ENCODE data around the gene ABLIM2. TPM values are rescaled to one million over a fixed set of nuclear protein-coding genes. Genes with fewer than 3 reads are reported as not detected.
A peak's percentile ranks its signal among the peaks of the same experiment; 100 is the strongest.

ABLIM2 gene
- total RNA-seq, 2 donors from 2014 or later: 6.0 to 20.8 TPM

GRCh38 chr4:7933651-7934510 lies 224.7 kb downstream of the ABLIM2 start:
- TF ChIP-seq, protein P1, sequence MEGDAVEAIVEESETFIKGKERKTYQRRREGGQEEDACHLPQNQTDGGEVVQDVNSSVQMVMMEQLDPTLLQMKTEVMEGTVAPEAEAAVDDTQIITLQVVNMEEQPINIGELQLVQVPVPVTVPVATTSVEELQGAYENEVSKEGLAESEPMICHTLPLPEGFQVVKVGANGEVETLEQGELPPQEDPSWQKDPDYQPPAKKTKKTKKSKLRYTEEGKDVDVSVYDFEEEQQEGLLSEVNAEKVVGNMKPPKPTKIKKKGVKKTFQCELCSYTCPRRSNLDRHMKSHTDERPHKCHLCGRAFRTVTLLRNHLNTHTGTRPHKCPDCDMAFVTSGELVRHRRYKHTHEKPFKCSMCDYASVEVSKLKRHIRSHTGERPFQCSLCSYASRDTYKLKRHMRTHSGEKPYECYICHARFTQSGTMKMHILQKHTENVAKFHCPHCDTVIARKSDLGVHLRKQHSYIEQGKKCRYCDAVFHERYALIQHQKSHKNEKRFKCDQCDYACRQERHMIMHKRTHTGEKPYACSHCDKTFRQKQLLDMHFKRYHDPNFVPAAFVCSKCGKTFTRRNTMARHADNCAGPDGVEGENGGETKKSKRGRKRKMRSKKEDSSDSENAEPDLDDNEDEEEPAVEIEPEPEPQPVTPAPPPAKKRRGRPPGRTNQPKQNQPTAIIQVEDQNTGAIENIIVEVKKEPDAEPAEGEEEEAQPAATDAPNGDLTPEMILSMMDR (IDR thresholded peaks at IDR 0.05): no peak
- no peak for TF ChIP-seq POLR2A (IDR thresholded peaks at IDR 0.05)
- Histone ChIP-seq H3K27ac (no peak overlapping the region), H3K4me3 (no peak overlapping the region), H3K9me3 (no peaks in the 10 kb centered on the region), H3K36me3 (replicated peaks in 1 of 2; ENCODE audit: insufficient read depth in 1 of 2, low read depth in 2 of 2) (no peaks in the 10 kb centered on the region), H3K4me1 (peaks cover 31% of the 10 kb centered on the region), H3K27me3 (no peaks in the 10 kb centered on the region)
- intact Hi-C loops (cut with DNase I): no loop called here
- DNase-seq: no peak
- no peak for ATAC-seq
- 79 to 83% methylated on average over 14 of the region's 14 CpGs for WGBS, 2 donors

GRCh38 chr4:7932287-7932686 lies 226.3 kb downstream of the ABLIM2 start:
- intact Hi-C loops (cut with DNase I): no loop called here
- H3K27ac ChIP-seq: no peak overlapping the region

GRCh38 chr4:7929118-7929951 lies 229.3 kb downstream of the ABLIM2 start:
- peak; percentile 33 to 64 (median 50) for DNase-seq
- H3K4me1 ChIP-seq: peaks cover 28% of the 10 kb centered on the region
- H3K4me3 ChIP-seq: no peak overlapping the region
- TF ChIP-seq, protein P1 (IDR thresholded peaks at IDR 0.05): peak in 3 of 7 experiments; percentile 3 to 15 (median 7)
- no peak for TF ChIP-seq POLR2A (IDR thresholded peaks at IDR 0.05)
- peak; percentile 85 for ATAC-seq
- H3K27me3 ChIP-seq: no peaks in the 10 kb centered on the region
- 35 to 39% methylated on average over 7 of the region's 7 CpGs for WGBS, 2 donors
- H3K27ac ChIP-seq: peak overlapping the region; percentile 4 to 66 (median 30)
- H3K36me3 ChIP-seq (replicated peaks in 1 of 2; ENCODE audit: insufficient read depth in 1 of 2, low read depth in 2 of 2): no peaks in the 10 kb centered on the region
- no peaks in the 10 kb centered on the region for H3K9me3 ChIP-seq
- intact Hi-C loops (cut with DNase I): no loop called here

More at GRCh38 chr4:7932287-7932686, 226.3 kb downstream of the ABLIM2 start:
- WGBS, 2 donors: 48 to 61% methylated on average over 1 of the region's 1 CpG
- Histone ChIP-seq H3K36me3 (replicated peaks in 1 of 2; ENCODE audit: insufficient read depth in 1 of 2, low read depth in 2 of 2) (no peaks in the 10 kb centered on the region), H3K27me3 (no peaks in the 10 kb centered on the region), H3K4me3 (no peak overlapping the region), H3K9me3 (no peaks in the 10 kb centered on the region), H3K4me1 (peaks cover 22% of the 10 kb centered on the region)
- DNase-seq (no peak), ATAC-seq (no peak)
- no peak for TF ChIP-seq POLR2A (IDR thresholded peaks at IDR 0.05)
- TF ChIP-seq, protein P1 (IDR thresholded peaks at IDR 0.05): no peak

GRCh38 chr4:7928711-7929110 lies 229.9 kb downstream of the ABLIM2 start:
- DNase-seq (no peak), ATAC-seq (no peak)
- Histone ChIP-seq H3K36me3 (replicated peaks in 1 of 2; ENCODE audit: insufficient read depth in 1 of 2, low read depth in 2 of 2) (no peaks in the 10 kb centered on the region), H3K27me3 (no peaks in the 10 kb centered on the region), H3K4me3 (no peak overlapping the region), H3K4me1 (peaks cover 32% of the 10 kb centered on the region), H3K9me3 (no peaks in the 10 kb centered on the region), H3K27ac (peak overlapping the region; percentile 4 to 66 (median 30))
- no peak for TF ChIP-seq POLR2A (IDR thresholded peaks at IDR 0.05)
- TF ChIP-seq, protein P1 (IDR thresholded peaks at IDR 0.05): no peak
- intact Hi-C loops (cut with DNase I): no loop called here
- 58 to 78% methylated on average over 3 to 7 of the region's 7 CpGs for WGBS, 2 donors

Measured in body of pancreas (tissue), 4 donors.